ENCODE measurements around the gene SLC25A19. TPM values are rescaled to one million over a fixed set of nuclear protein-coding genes. Genes with fewer than 3 reads are reported as not detected.
A peak's percentile ranks its signal among the peaks of the same experiment; 100 is the strongest.

Gene SLC25A19
- total and polyA plus RNA-seq, 9 of the 15 experiments (the other 6 are each of a cell fraction or from before 2014, with no cell fraction given): 33.4 to 76.6 (median 55.3) TPM

GRCh38 chr17:75267411-75268232 lies 21.6 kb downstream of the SLC25A19 start (continued):
- TF ChIP-seq ZNF592 (IDR thresholded peaks at IDR 0.05) (0 out of 2 replicates have a peak, but pooled peaks have one; percentile 29), YY1 (IDR thresholded peaks at IDR 0.05; ENCODE audit: borderline replicate concordance in 1 of 3, control insufficient read depth in 1 of 3, extremely low read depth in 1 of 3, insufficient read depth in 3 of 3, insufficient read length in 1 of 3, insufficient replicate concordance in 2 of 3, low read depth in 1 of 3, low read length in 2 of 3) (no peak), POLR2A (conservative IDR thresholded peaks at IDR 0.05) (peak; percentile 60; the same call in 1 of the 2 replicates), ZZZ3 (IDR thresholded peaks at IDR 0.05) (no peak), REST (IDR thresholded peaks at IDR 0.05; ENCODE audit: borderline replicate concordance) (peak; percentile 87), REST (CRISPR knock-in tag; IDR thresholded peaks at IDR 0.05; ENCODE audit: low read depth) (no peak), CREM (IDR thresholded peaks at IDR 0.05; ENCODE audit: low read depth) (peak; percentile 50; the same call in 1 of the 2 replicates), DPF2 (IDR thresholded peaks at IDR 0.05) (peak; percentile 40; the same call in 1 of the 2 replicates), TAF1 (IDR thresholded peaks at IDR 0.05; ENCODE audit: control insufficient read depth, extremely low read depth, insufficient read depth, low read length, severe bottlenecking) (no peak), ARID3B (CRISPR knock-in tag; IDR thresholded peaks at IDR 0.05; ENCODE audit: borderline replicate concordance) (no peak)
